PC-3 (cell line): ENCODE measurements around the gene OXNAD1.

Source experiments
- EZH2phosphoT487 ChIP-seq: fragments of 300-600 bp; sonication (generic); IDR thresholded peaks from 2 replicates; pipeline ENCODE4 v1.6.1; 2018; ENCODE audit warnings: mild to moderate bottlenecking, antibody characterized with exemption, low read length, borderline replicate concordance
- TF ChIP-seq, protein P1 (sequence below): fragments of 300-600 bp; sonication (generic); conservative IDR thresholded peaks from 2 replicates; pipeline ENCODE4 v1.5.1; 2017; ENCODE audit warnings: antibody characterized with exemption, low read depth, mild to moderate bottlenecking, low read length

DNA sequence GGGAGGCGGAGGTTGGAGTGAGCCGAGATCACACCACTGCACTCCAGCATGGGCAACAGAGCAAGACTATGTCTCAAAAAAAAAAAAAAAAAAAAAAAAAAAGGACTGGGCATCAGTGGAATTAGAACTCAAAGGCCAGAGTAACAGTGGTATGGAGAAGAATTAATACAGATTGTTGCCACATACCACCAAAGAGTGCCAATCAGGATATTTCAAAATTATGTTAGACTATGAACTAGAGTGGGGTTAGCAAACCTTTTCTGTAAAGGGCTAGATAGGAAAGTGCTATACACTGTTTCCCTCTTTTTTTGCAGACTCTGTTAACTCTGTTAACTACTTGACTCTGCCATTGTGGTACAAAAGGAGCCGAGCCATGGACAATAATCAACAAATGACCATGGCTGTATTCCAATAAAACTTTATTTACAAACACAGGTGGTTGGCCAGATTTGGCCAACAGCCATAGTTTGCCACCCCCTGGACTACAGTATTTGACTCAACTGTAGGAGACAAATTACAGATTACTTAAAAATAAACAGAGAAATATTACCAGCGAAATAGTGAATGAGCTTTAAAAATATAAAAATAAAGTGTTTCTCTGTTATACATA lies 28.9 kb upstream of the OXNAD1 start:
- TF ChIP-seq, protein P1, sequence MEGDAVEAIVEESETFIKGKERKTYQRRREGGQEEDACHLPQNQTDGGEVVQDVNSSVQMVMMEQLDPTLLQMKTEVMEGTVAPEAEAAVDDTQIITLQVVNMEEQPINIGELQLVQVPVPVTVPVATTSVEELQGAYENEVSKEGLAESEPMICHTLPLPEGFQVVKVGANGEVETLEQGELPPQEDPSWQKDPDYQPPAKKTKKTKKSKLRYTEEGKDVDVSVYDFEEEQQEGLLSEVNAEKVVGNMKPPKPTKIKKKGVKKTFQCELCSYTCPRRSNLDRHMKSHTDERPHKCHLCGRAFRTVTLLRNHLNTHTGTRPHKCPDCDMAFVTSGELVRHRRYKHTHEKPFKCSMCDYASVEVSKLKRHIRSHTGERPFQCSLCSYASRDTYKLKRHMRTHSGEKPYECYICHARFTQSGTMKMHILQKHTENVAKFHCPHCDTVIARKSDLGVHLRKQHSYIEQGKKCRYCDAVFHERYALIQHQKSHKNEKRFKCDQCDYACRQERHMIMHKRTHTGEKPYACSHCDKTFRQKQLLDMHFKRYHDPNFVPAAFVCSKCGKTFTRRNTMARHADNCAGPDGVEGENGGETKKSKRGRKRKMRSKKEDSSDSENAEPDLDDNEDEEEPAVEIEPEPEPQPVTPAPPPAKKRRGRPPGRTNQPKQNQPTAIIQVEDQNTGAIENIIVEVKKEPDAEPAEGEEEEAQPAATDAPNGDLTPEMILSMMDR, result no peak
- TF ChIP-seq EZH2phosphoT487, result no peak
